GM12878 (cell line): ENCODE measurements around the gene WDFY4. TPM values are rescaled to one million over a fixed set of nuclear protein-coding genes. Genes with fewer than 3 reads are reported as not detected.

Experiments used
- ATAC-seq: fragments of 200-7000 bp; cut with Tn5 transposase; 3 replicates; pipeline ENCODE4 v1.9.1; 2020; ENCODE audit warnings: mild to moderate bottlenecking, moderate library complexity
- BruUV-seq: library from RNA; stranded (reverse); fragments of 400-500 nt; replicated peaks from 2 replicates; lab custom pipeline; 2021; lab: Mats Ljungman, UMichigan
- CTCF ChIA-PET: fragments of 300-600 bp; sonication (Branson Sonifier 250); formaldehyde crosslinking; extraction: SDS; loops from one replicate; lab custom pipeline; 2021; ENCODE audit warnings: inconsistent platforms; lab: Yijun Ruan, JAX
- POLR2A ChIA-PET: fragments of 350-600 bp; formaldehyde crosslinking; extraction: SDS; loops from one replicate; lab custom pipeline; 2021; ENCODE audit warnings: inconsistent platforms; lab: Charles Lee
- RAD21 ChIA-PET: fragments of 300-600 bp; sonication (Branson Sonifier 250); formaldehyde crosslinking; loops from one replicate; lab custom pipeline; 2023; ENCODE audit warnings: antibody characterized with exemption; ENCODE audit not compliant: unreplicated experiment; lab: Charles Lee
- SMC1A ChIA-PET: fragments of 300-600 bp; sonication (Branson Sonifier 250); formaldehyde crosslinking; loops from one replicate; lab custom pipeline; 2023; ENCODE audit not compliant: unreplicated experiment, uncharacterized antibody; lab: Charles Lee
- DNase-seq: peaks from one replicate; pipeline ENCODE4 v3.0.0-alpha.2; 2011; ENCODE audit warnings: low read depth, low spot score
- FAIRE-seq: peaks from 3 replicates; lab custom pipeline; 2011; peaks lifted over from hg19 to GRCh38; lab: Jason Lieb, UNC
- H2AFZ ChIP-seq: 2 replicates; pipeline ENCODE4 v1.6.0; 2011; ENCODE audit warnings: low read depth, low read length, control low read depth; ENCODE audit not compliant: control insufficient read depth
- H3K27ac ChIP-seq: 2 replicates; pipeline ENCODE4 v1.5.1; 2011; ENCODE audit warnings: control low read depth; ENCODE audit not compliant: control insufficient read depth, insufficient read depth
- H3K27me3 ChIP-seq, 2 experiments: replicated peaks in 1 of 2; 2 replicates each; pipeline versions ENCODE4 v1.6.0 to v1.6.1; 2011; ENCODE audit warnings: low read length in 1 of 2; ENCODE audit not compliant: control insufficient read depth in 2 of 2, insufficient read depth in 2 of 2
- H3K36me3 ChIP-seq, 2 experiments: 2 replicates each; pipeline ENCODE4 v1.5.1; 2011; ENCODE audit warnings: low read length in 1 of 2; ENCODE audit not compliant: control insufficient read depth in 2 of 2, insufficient read depth in 2 of 2
- H3K4me1 ChIP-seq: 2 replicates; pipeline ENCODE4 v1.6.1; 2011; ENCODE audit warnings: mild to moderate bottlenecking, low read length, moderate library complexity, mixed read lengths; ENCODE audit not compliant: control insufficient read depth, insufficient read depth
- H3K4me2 ChIP-seq: 2 replicates; pipeline ENCODE4 v1.6.0; 2011; ENCODE audit warnings: control low read depth; ENCODE audit not compliant: control insufficient read depth, insufficient read depth
- H3K4me3 ChIP-seq: fragments of 200-600 bp; sonication (generic); 2 replicates; pipeline ENCODE4 v1.5.1; 2016
- H3K79me2 ChIP-seq: 2 replicates; pipeline ENCODE4 v1.6.0; 2011; ENCODE audit warnings: low read length; ENCODE audit not compliant: control insufficient read depth, insufficient read depth
- H3K9ac ChIP-seq: 2 replicates; pipeline ENCODE4 v1.8.0; 2011; ENCODE audit warnings: low read length, control low read depth, mixed read lengths; ENCODE audit not compliant: control insufficient read depth, insufficient read depth
- H3K9me3 ChIP-seq: replicated peaks from 3 replicates; pipeline ENCODE4 v1.5.1; 2011; ENCODE audit warnings: mild to moderate bottlenecking, low read length; ENCODE audit not compliant: control insufficient read depth, insufficient read depth
- H4K20me1 ChIP-seq: 2 replicates; pipeline ENCODE4 v1.6.0; 2011; ENCODE audit not compliant: control insufficient read depth, insufficient read depth
- FOXK2 ChIP-seq: fragments of 450-650 bp; IDR thresholded peaks from 2 replicates; pipeline ENCODE4 v1.6.1; 2017; ENCODE audit warnings: mild to moderate bottlenecking, moderate library complexity
- IRF3 ChIP-seq: fragments of 450-650 bp; IDR thresholded peaks from 2 replicates; pipeline ENCODE4 v1.6.1; 2014; ENCODE audit warnings: mild to moderate bottlenecking
- MEF2A ChIP-seq: IDR thresholded peaks from 2 replicates; pipeline ENCODE4 v1.6.1; 2011; ENCODE audit warnings: low read depth, mild to moderate bottlenecking, low read length, moderate library complexity; ENCODE audit not compliant: insufficient read depth
- MXI1 ChIP-seq: fragments of 150-350 bp; IDR thresholded peaks from 2 replicates; pipeline ENCODE4 v1.6.1; 2011; ENCODE audit warnings: low read depth, mild to moderate bottlenecking, inconsistent platforms, low read length, improper control_type of control experiment
- PML ChIP-seq: IDR thresholded peaks from 2 replicates; pipeline ENCODE4 v1.6.1; 2012; ENCODE audit warnings: low read length, inconsistent platforms
- RELB ChIP-seq: fragments of 450-650 bp; IDR thresholded peaks from 2 replicates; pipeline ENCODE4 v1.6.1; 2017; ENCODE audit warnings: low read depth, mild to moderate bottlenecking, moderate library complexity
- SREBF2 ChIP-seq: IDR thresholded peaks from 2 replicates; pipeline ENCODE4 v1.6.1; 2012; ENCODE audit warnings: mild to moderate bottlenecking, low read length
- SUZ12 ChIP-seq: fragments of 200-600 bp; sonication (generic); IDR thresholded peaks from one replicate; pipeline ENCODE4 v1.6.1; 2018; ENCODE audit warnings: antibody characterized with exemption, mild to moderate bottlenecking; ENCODE audit not compliant: unreplicated experiment
- USF2 ChIP-seq: IDR thresholded peaks from 2 replicates; pipeline ENCODE4 v1.6.1; 2011; ENCODE audit warnings: low read depth, low read length, improper control_type of control experiment, borderline replicate concordance
- WGBS: methylation state at CpG from one replicate; pipeline ENCODE4 v1.1.6; 2016; ENCODE audit warnings: low lambda C conversion rate; ENCODE audit not compliant: insufficient replicate concordance, insufficient coverage; ENCODE audit errors: missing lambda C conversion rate; 5-methylcytosine and 5-hydroxymethylcytosine counted together
- in situ Hi-C: fragments of 300-500 bp; cut with MboI; formaldehyde crosslinking; loops from 9 replicates; pipeline ENCODE4 v1.14.3; 2018; ENCODE audit warnings: mixed read lengths
- intact Hi-C: fragments of 100-400 bp; cut with micrococcal nuclease; formaldehyde crosslinking; loops from one replicate; pipeline ENCODE4 v1.14.2; 2022; ENCODE audit not compliant: unreplicated experiment
- polyA plus RNA-seq, 11 experiments: library from polyadenylated mRNA; depleted of rRNA in 4 of 11; unstranded in 6 of 11; stranded (reverse) in 5 of 11; fragments of >200 nt; fragmentation: Nextera tagmentation in 4 of 11; fragmentation: Illumina TruSeq in 1 of 11; extraction: Ambion mirVana in 4 of 11; extraction: Trizol in 1 of 11; gene quantifications; 1 replicate in 1 of 11; 2 replicates in 10 of 11; pipeline versions ENCODE4 v1.2.1 to v1.2.3, GENCODE V29; 2011 to 2016; ENCODE audit warnings: inconsistent platforms in 2 of 11, missing spikeins in 2 of 11, low read depth in 1 of 11
- total RNA-seq, 4 experiments: library from RNA; depleted of rRNA in 3 of 4; stranded (reverse); fragments of >200 nt in 3 of 4; fragmentation: Illumina TruSeq in 1 of 4; extraction: Trizol in 1 of 4; gene quantifications; 2 replicates each; pipeline versions ENCODE4 v1.2.1 to v1.2.3, GENCODE V29; 2013 to 2021

The WDFY4 gene
- total and polyA plus RNA-seq, 10 of the 15 experiments (the other 5 are each of a cell fraction or from before 2014, with no cell fraction given) = 13.5 to 132 (median 47.3) TPM

DNA sequence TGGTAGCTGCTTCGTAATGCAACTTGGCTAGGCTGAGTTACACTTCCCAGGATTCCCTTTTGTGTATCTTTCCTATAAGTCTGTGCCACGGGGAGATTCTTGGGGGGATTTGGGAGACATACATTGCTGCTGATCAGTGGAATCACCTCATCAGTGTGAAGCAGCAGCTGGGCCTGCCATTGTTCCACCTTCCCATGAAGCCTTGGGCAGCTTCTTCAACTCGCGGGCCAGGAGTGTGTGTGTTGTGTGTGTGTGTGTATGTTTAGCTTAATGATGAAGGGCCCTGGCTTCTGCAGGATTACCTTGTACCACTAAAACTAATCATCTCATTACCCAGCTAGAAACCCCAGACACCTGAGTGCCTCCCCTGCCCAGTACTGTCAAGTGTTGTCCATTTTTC lies 46.5 kb upstream of the WDFY4 start:
- H2AFZ ChIP-seq = no peak overlapping the region
- ChIA-PET RAD21 (interaction anchor here (1.0 to 3.3 kb wide), 9 partner anchors 9 to 30 kb away, joined by 3 to 30 read pairs (median 7); no protein-coding TSS in a partner anchor), POLR2A (interaction anchor here (1.9 to 2.8 kb wide), 3 partner anchors 13 to 27 kb away, joined by 7 to 13 read pairs (median 9); no protein-coding TSS in a partner anchor), CTCF (interaction anchor here (0.6 to 14.1 kb wide), 10 partner anchors 11 to 773 kb away, joined by 3 to 175 read pairs (median 7); partner anchors contain the start of gene ARHGAP22), SMC1A (interaction anchor here (0.7 to 11.2 kb wide), 12 partner anchors 12 to 306 kb away, joined by 3 to 174 read pairs (median 6); partner anchors contain the start of gene ARHGAP22)
- H3K36me3 ChIP-seq = no peaks in the 10 kb centered on the region
- no peak overlapping the region for H3K9ac ChIP-seq
- no peak overlapping the region for H3K4me2 ChIP-seq
- no peak overlapping the region for H3K4me3 ChIP-seq
- peaks cover 34% of the 10 kb centered on the region for H3K4me1 ChIP-seq
- DNase-seq (no peak), ATAC-seq (no peak), FAIRE-seq (no peak)
- H3K79me2 ChIP-seq = no peaks in the 10 kb centered on the region; the same call in 1 of the 2 replicates
- peaks cover 2% of the 10 kb centered on the region; the same call in 2 of the 3 replicates for H3K9me3 ChIP-seq
- 87% methylated on average over 4 of the region's 4 CpGs for WGBS
- BruUV-seq = no TSS peak
- TF ChIP-seq SUZ12 = no peak
- TF ChIP-seq FOXK2 = no peak
- TF ChIP-seq MXI1 = no peak
- TF ChIP-seq USF2 = no peak
- no peak for TF ChIP-seq SREBF2
- no peak for TF ChIP-seq PML
- TF ChIP-seq IRF3 = no peak
- TF ChIP-seq RELB = no peak
- TF ChIP-seq MEF2A = no peak
- no peaks in the 10 kb centered on the region for H4K20me1 ChIP-seq
- in situ Hi-C loops = no loop called here
- no peak overlapping the region for H3K27ac ChIP-seq
- intact Hi-C loops = no loop called here
- no peaks in the 10 kb centered on the region for H3K27me3 ChIP-seq
